ENCODE results near the gene LIMS1.
"Not testable (repeated sequence)": the region's sequence is repeated elsewhere in the genome, so short reads cannot be mapped to it uniquely, and the experiment has no call there.

Gene LIMS1

DNA sequence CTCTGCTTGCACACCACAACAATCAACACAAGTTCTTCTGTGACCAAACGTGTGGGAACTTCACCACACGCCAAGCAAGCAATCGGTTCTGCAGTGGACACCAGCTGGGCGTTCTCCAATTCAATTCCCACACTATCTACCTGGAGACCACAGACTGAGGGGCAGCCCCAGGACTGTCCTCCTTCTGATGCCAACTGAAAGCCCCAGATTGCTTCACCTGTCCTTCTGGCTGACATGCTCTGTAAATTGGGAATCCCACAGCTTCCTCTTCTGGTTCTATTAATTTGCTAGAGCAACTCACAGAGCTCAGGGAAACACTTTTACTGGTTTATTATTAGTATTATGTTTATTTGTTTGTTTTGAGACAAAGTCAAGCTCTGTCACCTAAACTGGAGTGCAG, 131.7 kb downstream of the LIMS1 start:
- H3K36me3 ChIP-seq (replicated peaks); in situ Hi-C loops (cut with MboI; ENCODE audit: low sequenced_read_pairs); H3K27me3 ChIP-seq (ENCODE audit: low read depth); H3K9me3 ChIP-seq; DNase-seq (ENCODE audit: low spot score in 2 of 2); H3K4me1 ChIP-seq; H3K4me3 ChIP-seq: not testable (repeated sequence)

DNA sequence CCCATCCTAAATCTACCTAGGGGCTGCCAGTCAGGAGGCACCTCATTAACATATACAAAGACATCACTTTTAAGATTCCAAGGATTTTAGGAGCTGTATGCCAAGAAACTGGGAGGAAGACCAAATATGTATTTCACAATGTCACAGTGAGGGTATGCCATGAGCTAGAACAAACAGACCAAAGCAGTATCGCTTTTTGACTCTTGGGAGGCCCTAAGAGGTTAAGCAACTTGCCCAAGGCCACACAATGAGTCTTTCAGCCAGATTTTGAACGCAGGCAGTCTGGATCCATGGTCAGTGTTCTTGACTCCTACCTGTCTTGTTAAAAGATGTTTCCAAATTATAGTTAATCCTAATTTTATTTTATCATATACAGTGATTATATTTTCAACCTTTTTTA, 132.9 kb downstream of the LIMS1 start:
- H3K4me1 ChIP-seq; H3K36me3 ChIP-seq (replicated peaks); DNase-seq (ENCODE audit: low spot score in 2 of 2); H3K9me3 ChIP-seq; in situ Hi-C loops (cut with MboI; ENCODE audit: low sequenced_read_pairs); H3K4me3 ChIP-seq; H3K27me3 ChIP-seq (ENCODE audit: low read depth): not testable (repeated sequence)

DNA sequence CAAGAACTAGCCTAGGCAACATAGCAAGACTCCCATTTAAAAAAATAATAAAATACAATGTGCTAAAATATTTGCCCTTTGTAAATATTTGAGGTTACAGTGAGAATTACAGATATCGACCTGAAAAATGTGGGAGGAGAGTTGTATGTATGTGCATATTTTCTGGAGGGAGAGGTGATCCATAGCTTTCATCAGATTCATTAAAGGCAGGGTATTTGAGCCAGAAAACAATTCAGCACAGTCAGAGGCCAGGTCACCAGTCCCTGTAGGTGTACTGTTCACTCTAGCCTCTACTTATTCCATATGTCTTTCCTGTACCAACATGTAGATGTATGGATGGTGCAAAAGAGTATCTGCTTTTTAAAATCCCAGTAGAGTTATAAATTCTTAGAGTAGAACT, 136.0 kb downstream of the LIMS1 start:
- H3K4me1 ChIP-seq; in situ Hi-C loops (cut with MboI; ENCODE audit: low sequenced_read_pairs); DNase-seq (ENCODE audit: low spot score in 2 of 2); H3K9me3 ChIP-seq; H3K4me3 ChIP-seq; H3K27me3 ChIP-seq (ENCODE audit: low read depth); H3K36me3 ChIP-seq (replicated peaks): not testable (repeated sequence)

DNA sequence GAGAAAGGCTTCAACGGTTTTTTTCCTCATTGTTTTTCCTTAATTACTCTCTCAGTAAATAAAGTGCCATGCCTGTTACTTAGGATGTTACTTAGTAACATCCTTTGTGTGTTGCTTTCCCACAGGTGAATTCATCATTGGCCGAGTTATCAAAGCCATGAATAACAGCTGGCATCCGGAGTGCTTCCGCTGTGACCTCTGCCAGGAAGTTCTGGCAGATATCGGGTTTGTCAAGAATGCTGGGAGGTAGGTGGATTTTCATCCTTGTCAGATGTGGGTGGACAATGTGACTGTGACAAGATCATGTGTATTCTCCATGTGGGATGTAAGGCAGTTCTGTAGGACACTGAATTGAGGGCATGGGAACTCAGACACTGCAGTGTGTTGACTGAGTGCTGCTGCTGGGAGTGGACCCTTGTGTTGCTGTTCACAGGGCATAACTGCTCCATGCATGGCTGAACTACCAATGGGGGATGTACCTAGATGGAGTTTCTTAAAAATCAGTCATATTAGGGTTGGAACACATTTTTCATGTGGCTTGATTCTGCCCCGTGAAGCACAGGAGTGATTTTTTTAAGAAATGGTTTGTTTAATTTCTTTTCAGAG, 138.0 kb downstream of the LIMS1 start:
- H3K4me1 ChIP-seq; H3K27me3 ChIP-seq (ENCODE audit: low read depth); H3K9me3 ChIP-seq; H3K36me3 ChIP-seq (replicated peaks); H3K4me3 ChIP-seq; DNase-seq (ENCODE audit: low spot score in 2 of 2); in situ Hi-C loops (cut with MboI; ENCODE audit: low sequenced_read_pairs): not testable (repeated sequence)

DNA sequence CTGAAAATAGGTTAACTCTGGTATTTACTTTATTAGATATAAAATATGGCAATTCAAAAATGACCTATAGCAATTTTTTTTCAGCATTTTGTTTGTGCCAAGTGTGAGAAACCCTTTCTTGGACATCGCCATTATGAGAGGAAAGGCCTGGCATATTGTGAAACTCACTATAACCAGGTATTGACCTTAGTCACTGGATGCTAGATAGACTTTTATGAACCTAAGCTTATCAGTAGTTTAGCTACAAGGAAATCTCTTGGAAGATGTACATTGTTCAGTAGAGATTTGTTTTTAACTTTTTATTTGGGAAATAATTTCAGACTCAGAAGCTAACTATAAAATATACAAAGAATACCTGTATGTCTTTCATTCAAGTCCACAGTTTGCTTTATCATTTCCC, 142.3 kb downstream of the LIMS1 start:
- H3K36me3 ChIP-seq (replicated peaks); H3K9me3 ChIP-seq; H3K4me3 ChIP-seq; H3K4me1 ChIP-seq; in situ Hi-C loops (cut with MboI; ENCODE audit: low sequenced_read_pairs); DNase-seq (ENCODE audit: low spot score in 2 of 2); H3K27me3 ChIP-seq (ENCODE audit: low read depth): not testable (repeated sequence)

DNA sequence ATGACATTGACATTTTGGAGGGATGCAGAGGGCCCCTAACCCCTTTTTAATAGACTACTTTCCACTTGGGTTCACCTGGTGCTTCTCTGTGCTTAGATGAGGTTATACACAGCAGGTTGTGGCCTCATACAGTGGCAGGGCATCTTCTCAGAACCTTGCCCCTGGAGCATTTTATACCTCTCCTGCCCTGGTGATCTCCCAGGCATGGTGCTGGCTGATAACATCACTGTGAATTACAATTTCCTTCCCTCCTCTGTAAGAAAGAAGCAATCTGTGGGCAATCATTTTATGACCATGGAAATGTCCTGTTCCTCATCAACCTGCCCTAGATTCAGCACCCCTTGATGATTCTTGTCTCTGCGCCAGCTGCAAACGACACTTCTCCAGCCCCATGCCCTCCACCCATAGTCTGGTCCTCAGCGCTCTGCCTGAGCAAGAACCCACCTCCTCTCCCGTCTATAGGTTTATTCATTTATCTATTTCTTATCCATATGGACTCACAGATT, 143.0 kb downstream of the LIMS1 start:
- H3K4me3 ChIP-seq; H3K36me3 ChIP-seq (replicated peaks); H3K27me3 ChIP-seq (ENCODE audit: low read depth); in situ Hi-C loops (cut with MboI; ENCODE audit: low sequenced_read_pairs); H3K9me3 ChIP-seq; H3K4me1 ChIP-seq; DNase-seq (ENCODE audit: low spot score in 2 of 2): not testable (repeated sequence)

DNA sequence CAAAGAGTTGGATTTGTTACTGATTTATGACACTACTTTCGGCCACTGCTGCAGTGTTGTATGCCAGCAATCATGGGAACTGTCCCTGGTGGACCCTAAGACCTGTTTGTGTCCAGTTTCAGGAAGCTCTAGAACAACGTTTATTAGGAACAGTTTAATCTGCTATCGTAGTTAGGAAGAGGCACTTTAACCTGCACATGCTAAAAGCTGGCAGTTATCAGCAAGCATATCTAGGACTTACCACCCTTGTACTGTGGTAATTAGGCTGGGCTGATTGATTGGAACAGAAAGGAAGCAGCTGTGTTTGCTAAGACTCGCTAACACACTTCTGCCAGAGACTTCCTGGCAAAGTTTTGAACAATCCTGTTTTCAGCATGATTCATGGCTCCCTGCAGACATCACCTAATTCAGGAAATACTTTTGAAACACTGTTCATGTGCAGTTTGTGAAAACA, 144.0 kb downstream of the LIMS1 start:
- H3K4me1 ChIP-seq; H3K4me3 ChIP-seq; H3K27me3 ChIP-seq (ENCODE audit: low read depth); DNase-seq (ENCODE audit: low spot score in 2 of 2); in situ Hi-C loops (cut with MboI; ENCODE audit: low sequenced_read_pairs); H3K36me3 ChIP-seq (replicated peaks); H3K9me3 ChIP-seq: not testable (repeated sequence)

DNA sequence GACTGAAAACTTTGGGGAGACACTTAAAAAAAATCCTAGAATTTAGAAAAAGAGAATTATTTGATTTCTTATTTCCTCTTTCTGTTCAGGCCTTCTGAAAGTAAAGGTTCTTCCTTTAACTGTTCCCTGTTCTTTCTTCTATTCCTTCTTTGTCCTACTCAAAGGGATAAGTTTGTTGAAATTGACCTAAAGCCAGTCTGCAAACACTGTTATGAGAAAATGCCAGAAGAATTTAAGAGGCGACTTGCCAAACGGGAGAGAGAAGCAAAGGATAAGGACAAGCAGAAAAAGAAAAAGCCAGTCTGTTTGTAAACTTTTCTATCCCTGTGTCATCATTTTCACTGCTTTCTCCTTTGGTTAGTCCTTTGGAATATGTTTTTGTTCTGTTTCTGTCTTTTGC, 146.5 kb downstream of the LIMS1 start:
- DNase-seq (ENCODE audit: low spot score in 2 of 2); in situ Hi-C loops (cut with MboI; ENCODE audit: low sequenced_read_pairs); H3K9me3 ChIP-seq; H3K4me3 ChIP-seq; H3K27me3 ChIP-seq (ENCODE audit: low read depth); H3K36me3 ChIP-seq (replicated peaks); H3K4me1 ChIP-seq: not testable (repeated sequence)

DNA sequence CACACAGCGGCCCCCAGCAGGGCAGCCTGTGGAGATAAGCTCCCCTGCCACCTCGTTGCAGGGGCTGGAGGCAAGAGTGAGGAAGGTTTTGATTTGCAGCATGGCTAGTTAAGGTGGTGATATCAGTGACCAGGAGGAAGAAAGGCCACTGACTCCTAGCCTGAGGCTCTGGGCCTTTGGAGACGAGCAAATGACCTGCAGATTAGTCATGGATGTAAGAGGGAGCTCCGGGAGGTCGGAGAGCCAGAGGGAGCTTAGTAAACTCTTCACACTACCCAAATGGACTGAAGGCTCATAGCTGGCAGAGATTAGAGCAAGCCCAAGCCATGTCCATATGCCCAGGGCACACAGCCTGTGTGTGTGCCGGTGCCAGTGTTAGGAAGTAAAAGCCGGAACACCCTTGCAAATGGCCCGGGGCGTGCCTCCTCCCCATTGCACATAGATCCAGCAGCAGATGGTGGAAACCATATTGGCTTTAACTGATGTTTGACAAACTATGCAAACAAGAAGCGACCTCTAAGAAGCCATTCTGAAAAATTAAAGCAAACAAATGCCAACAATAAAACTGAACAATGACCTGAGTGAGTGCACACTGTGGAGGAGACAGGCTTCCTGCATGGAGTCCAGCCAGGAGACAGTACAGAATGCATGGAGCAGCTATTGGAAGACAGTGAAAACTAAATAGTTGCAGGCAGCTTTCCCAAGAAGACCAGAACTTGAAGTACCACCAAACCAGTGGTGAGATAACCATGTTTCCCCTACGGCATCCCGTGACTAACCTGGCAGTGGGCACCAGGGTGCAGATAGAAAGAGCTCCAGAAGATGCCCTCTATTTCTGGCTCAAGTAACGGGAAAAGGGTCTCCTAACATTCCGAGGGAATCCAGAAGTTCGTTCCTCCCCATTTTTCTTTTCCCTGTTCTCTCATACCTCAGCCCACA, 154.8 kb downstream of the LIMS1 start:
- H3K27me3 ChIP-seq (ENCODE audit: low read depth); DNase-seq (ENCODE audit: low spot score in 2 of 2); H3K4me3 ChIP-seq; H3K4me1 ChIP-seq; in situ Hi-C loops (cut with MboI; ENCODE audit: low sequenced_read_pairs); H3K36me3 ChIP-seq (replicated peaks); H3K9me3 ChIP-seq: not testable (repeated sequence)

DNA sequence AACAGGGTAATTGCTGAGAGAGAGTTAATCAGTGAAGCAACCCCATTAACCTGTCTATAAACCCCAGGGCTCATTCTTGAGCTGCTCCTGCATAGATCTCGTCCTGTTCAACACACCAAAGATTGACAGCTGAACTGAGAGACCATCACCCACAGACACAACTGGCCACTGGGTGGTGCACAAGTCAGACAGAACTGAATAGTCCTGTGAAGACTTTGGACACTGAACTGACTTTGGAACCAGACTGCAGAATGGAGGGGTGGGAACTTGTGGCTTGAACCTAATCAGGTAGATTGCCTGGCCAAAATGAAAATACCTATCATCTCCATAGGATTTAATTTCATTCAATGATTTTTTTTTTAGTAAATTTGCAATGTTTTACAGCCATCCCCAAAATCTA, 155.7 kb downstream of the LIMS1 start:
- H3K4me3 ChIP-seq; DNase-seq (ENCODE audit: low spot score in 2 of 2); in situ Hi-C loops (cut with MboI; ENCODE audit: low sequenced_read_pairs); H3K9me3 ChIP-seq; H3K4me1 ChIP-seq; H3K36me3 ChIP-seq (replicated peaks); H3K27me3 ChIP-seq (ENCODE audit: low read depth): not testable (repeated sequence)

DNA sequence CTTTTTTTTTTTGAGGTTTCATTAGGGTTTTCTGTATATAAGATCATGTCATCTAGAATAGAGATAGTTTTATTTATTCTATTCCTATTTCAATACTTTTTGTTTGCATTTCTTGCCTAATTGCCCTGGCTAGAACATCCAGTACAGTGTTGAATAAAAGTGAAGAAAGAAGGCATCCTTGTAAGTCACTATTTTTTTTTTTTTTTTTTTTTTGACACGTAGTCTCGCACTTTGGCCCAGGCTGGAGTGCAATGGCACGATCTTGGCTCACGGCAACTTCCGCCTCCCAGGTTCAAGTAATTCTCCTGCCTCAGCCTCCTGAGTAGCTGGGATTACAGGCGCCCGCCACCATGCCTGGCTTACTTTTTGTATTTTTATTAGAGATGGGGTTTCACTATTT, 157.2 kb downstream of the LIMS1 start:
- DNase-seq (ENCODE audit: low spot score in 2 of 2): no peak
- Histone ChIP-seq H3K9me3 (no peaks in the 10 kb centered on the region), H3K4me3 (no peak overlapping the region), H3K4me1 (no peaks in the 10 kb centered on the region), H3K36me3 (replicated peaks) (no peaks in the 10 kb centered on the region), H3K27me3 (ENCODE audit: low read depth) (no peaks in the 10 kb centered on the region)
- in situ Hi-C loops (cut with MboI; ENCODE audit: low sequenced_read_pairs): no loop called here

DNA sequence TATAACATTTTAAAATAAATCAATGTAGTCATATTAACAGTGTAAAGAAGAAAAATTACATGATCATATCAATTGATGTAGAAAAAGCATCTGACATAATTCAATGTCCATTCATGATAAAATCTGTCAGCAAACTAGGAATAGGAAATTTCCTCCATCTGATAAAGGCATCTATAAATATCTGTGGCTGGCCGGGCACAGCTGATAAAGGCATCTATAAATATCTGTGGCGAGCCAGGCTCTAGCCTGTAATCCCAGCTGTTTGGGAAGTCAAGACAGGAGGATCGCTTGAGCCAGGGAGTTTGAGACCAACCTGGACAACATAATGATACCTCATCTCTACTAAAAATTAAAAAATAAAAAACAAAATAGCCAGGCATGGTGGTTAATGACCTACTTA, 166.9 kb downstream of the LIMS1 start:
- H3K4me3 ChIP-seq: no peak overlapping the region
- DNase-seq (ENCODE audit: low spot score in 2 of 2): no peak
- no peaks in the 10 kb centered on the region for H3K4me1 ChIP-seq
- no peaks in the 10 kb centered on the region for H3K36me3 ChIP-seq (replicated peaks)
- no peaks in the 10 kb centered on the region for H3K9me3 ChIP-seq
- in situ Hi-C loops (cut with MboI; ENCODE audit: low sequenced_read_pairs): no loop called here
- no peaks in the 10 kb centered on the region for H3K27me3 ChIP-seq (ENCODE audit: low read depth)

DNA sequence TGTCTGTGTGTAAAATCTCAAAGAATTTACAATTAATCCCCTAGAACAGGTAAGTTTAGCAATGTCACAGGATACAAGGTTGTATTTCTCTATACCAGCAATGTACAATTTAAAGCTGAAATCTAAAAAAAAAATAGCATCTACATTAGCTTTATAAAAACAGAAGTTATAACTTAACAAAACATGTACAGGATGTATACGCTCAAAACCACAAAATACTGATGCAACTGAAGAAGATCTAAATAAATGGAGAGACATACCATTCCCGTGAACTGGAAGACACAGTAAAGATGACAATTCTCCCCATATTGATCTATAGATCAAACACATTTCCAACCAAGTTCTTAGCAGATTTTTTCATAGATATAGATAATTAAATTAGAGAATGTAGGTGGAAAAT, 167.5 kb downstream of the LIMS1 start:
- no peak for DNase-seq (ENCODE audit: low spot score in 2 of 2)

DNA sequence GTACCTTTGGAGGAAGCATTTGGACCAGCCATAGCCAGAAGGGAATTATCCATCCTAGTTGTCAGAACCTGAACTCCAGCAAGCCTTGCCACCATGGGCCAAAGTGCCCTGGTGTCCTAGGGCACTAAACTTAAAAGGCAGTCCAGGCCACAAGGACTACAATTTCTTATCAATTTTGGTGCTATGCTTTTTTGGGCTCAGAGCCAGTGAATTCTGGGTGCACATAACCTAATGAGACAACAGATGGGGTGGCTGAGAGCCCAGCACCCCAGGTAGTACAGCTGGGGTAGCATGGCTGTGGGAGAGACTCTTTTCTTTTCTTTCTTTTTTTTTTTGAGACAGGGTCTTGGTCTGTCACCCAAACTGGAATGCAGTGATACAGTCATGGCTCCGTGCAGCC, 170.6 kb downstream of the LIMS1 start:
- H3K36me3 ChIP-seq (replicated peaks): no peaks in the 10 kb centered on the region
- DNase-seq (ENCODE audit: low spot score in 2 of 2): no peak
- no peaks in the 10 kb centered on the region for H3K27me3 ChIP-seq (ENCODE audit: low read depth)
- in situ Hi-C loops (cut with MboI; ENCODE audit: low sequenced_read_pairs): no loop called here
- no peaks in the 10 kb centered on the region for H3K4me1 ChIP-seq
- H3K4me3 ChIP-seq: no peak overlapping the region
- no peaks in the 10 kb centered on the region; the same call in 1 of the 2 replicates for H3K9me3 ChIP-seq

More for the DNA sequence above, 167.5 kb downstream of the LIMS1 start:
- in situ Hi-C loops (cut with MboI; ENCODE audit: low sequenced_read_pairs): no loop called here
- Histone ChIP-seq H3K36me3 (replicated peaks) (no peaks in the 10 kb centered on the region), H3K4me3 (no peak overlapping the region), H3K9me3 (no peaks in the 10 kb centered on the region; the same call in 1 of the 2 replicates), H3K27me3 (ENCODE audit: low read depth) (no peaks in the 10 kb centered on the region), H3K4me1 (no peaks in the 10 kb centered on the region)

Data from HAP-1 (cell line).